ENCODE results near the gene SRGAP3.

SRGAP3 gene

DNA sequence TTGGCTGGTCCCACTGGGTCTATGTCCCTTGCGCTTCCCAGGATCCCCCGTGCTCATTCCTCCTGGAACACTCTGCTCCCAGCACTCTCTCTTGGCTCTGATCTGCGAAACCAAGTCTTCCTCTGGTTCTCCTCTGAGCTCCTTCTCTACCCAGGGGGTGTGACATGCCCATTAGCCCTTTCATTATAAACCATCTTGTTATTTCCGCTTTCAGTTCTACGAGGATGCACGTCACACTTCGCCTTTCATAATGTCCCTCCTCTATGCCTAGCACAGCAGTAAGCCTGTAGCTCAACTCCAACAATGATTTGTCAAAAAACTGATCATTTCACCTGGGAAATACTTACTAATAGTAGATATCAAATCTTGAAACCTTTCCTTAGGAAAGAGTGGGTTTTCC, 234.2 kb downstream of the SRGAP3 start:
- no peak for DNase-seq (ENCODE audit: low spot score)

DNA sequence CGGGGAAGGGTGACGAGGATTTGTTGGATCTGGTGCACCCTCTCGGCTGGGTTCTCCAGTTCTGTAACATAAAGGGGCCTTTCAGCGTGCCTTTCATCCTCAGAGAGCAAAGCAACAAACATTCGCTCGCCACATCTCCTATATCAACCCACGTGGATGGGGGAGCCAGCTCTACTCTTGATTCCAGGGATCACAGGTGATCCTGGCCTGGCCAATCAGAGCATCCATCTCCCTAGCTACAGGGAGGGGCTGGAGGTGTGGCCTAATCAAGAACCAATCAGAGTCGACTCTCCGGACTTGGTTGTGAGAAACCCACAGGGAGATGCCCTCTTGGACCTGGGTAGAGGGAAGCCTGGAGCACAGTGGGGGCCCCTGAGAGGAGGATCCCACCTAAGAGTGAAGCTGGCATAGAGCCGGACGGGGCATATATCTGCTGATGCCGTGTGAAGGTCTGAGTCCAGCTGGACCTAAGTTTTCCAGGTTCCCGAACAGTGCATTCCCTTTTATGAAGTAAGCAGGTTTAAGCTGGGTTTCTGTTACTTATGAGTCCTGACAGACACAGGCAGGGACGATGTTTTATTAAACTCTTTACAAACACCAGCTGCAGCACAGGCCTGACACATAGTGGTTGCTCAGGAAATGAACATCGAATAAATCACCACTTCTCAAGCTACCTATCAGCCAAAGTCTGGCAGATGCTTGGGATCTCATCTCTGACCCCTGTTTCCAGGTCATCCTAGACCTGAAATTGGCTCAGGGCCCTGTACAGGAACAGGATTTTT, 235.5 kb downstream of the SRGAP3 start:
- no peak for DNase-seq (ENCODE audit: low spot score)

DNA sequence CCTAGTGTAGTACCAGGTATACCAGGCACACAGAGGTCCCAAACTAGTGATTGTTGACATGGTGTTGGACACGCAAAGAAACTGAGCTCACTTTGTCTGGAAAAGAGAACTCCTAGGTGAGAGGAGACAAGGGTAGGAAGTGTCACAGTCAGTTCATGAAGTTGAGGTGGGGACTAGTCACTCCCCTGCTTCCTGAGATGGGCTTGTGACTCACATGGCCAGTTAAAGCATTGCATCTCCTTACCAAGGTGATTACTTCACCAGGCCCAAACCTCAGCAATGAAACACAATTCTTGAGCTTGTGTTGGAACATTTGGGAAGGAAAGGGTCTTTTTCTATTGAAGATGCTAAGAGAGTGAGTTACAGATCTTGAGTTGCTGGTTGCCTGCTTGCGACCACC, 236.9 kb downstream of the SRGAP3 start:
- no peak for DNase-seq (ENCODE audit: low spot score)

GRCh38 chr3:9009976-9010545, 239.4 kb downstream of the SRGAP3 start:
- DNase-seq (ENCODE audit: low spot score) = no peak

DNA sequence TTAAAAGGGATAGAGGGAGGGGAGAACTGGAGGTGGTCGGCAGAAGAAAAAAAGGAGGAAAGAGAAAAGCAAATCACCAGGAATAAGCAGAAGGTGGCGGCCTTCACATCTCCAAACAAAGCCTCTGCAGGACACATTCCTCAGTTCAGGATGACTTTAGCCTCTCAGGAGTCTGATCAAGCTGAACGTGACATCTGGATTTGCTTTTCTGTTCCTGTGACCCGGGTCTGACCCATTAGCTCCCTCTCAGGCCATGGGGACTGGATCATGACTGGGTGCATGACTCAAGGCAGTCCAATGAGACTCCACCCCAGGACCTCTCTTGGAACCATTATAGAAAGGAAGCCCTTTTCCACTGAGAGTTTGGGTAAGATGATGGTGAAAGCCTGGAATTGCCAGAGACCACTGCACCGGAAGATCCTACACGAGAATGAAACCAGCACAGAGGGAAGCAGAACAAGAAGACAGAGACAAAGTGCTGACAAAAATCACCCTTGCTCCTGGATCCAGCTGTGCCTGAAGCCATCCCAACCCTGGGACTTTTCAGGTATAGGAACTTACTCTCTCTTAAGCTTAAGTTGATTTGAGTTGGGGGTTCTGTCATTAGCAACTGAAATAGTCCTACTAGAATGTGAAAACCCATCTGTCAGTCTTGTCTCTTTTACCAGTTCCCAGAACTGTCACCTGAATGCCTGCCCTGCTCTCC, 240.7 kb downstream of the SRGAP3 start:
- no peak for DNase-seq (ENCODE audit: low spot score)

DNA sequence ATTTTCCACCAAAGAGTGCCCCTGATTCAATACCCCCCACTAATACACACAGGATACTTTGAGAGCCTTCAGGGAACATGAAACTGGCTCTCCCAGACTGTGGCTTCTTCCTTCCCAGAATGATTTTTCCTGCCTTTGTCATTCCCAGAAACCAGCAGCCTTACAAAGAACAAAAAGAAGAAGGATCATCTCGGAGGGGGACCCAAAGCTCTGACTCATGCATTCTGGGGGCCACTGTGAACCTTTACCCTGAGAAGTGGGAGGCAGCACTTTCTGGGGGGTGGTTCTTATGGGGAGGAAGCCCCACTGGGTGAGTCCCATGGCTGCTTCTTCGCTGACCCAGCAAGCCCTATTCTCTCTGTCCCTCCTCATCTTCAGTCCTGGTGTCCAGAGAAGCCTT, 241.5 kb downstream of the SRGAP3 start:
- no peak for DNase-seq (ENCODE audit: low spot score)

- no peak for DNase-seq (ENCODE audit: low spot score)
Observed at GRCh38 chr3:9007213-9007612, 242.2 kb downstream of the SRGAP3 start.

GRCh38 chr3:9000041-9000440, 249.4 kb downstream of the SRGAP3 start:
- no peak for DNase-seq (ENCODE audit: low spot score)

GRCh38 chr3:8997151-8997550, 252.3 kb downstream of the SRGAP3 start:
- no peak for DNase-seq (ENCODE audit: low spot score)

DNA sequence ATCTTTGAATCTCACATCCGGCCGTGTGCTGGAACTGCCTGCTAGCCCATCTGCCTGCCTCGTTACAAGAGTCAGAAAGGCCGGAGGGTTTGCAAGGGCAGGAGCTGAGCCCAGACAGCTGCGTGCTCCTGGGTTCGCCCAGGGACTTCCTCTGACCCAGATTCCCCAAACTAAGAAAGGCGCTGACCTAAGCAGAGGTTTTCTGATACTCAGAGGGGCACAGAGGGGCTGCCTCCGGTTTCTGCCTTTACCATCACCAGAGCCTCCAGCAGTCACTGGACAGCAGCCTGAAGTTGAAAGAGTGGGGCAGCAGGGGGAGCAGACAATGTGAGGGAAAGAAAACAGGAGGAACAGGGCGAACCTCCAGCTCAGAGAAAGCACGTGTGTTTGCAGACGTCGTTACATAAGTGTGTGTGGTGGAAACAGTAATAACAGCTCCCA, 252.7 kb downstream of the SRGAP3 start:
- no peak for DNase-seq (ENCODE audit: low spot score)

- no peak for DNase-seq (ENCODE audit: low spot score)
Observed at GRCh38 chr3:8996216-8996615, 253.2 kb downstream of the SRGAP3 start.

- DNase-seq (ENCODE audit: low spot score) = no peak
Observed at GRCh38 chr3:8994226-8994625, 255.2 kb downstream of the SRGAP3 start.

DNA sequence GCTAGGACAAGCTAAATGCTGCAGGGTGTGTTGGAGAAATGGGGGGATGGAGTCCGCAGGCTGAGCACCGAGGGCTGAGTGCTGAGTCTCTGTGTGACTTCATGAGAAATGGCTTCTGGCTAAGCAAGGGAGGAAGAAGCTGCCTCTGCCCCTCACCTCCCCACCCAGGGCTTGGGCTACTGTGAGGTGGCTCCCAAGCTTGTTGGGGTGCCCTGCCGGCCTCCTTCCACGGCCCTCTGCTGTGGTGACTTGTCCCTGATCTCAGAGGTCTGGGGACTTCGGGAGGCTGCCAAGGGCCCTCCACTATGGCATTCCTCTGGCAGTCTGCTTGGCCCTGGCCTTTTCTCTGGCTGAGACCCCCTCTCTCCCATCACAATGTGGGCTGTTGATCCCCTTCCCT, 256.1 kb downstream of the SRGAP3 start:
- no peak for DNase-seq (ENCODE audit: low spot score)

DNA sequence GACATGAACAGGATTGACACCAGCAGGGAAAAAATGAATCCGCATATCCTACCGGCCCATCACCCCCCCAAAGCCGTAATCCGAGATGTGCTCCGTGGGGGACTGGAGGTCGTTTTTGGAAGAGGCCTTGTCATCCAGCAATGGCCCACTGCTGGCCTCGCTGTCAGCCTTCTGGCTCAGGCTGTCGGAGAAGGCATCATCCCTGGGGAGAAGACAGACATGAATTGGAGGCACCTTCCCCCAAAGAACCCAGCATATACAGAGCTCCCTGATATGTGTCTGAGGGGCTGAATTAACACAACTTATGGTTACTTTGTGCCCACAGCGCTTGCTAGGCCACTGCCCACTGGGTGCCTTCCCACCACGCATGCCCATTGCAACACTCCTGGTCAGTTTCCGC, 256.6 kb downstream of the SRGAP3 start:
- no peak for DNase-seq (ENCODE audit: low spot score)

DNA sequence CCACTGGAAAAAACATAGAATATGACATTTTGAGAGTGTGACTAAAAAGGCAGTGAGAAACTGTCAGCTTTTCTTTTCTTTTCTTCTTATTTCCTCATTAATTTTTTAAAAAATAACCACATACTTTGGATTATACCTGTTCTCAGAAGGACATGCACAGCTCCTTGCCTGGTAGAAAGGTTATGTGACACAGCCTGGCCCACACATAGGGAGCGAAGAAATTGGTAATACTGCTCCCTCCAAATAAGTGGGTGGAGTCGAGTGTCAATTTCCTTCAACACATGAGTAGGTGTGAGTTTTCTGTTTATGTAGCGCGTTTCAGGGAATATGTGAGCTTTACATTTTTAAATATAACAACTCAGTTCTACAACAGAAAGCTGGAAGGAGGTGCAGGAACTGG, 257.2 kb downstream of the SRGAP3 start:
- no peak for DNase-seq (ENCODE audit: low spot score)

DNA sequence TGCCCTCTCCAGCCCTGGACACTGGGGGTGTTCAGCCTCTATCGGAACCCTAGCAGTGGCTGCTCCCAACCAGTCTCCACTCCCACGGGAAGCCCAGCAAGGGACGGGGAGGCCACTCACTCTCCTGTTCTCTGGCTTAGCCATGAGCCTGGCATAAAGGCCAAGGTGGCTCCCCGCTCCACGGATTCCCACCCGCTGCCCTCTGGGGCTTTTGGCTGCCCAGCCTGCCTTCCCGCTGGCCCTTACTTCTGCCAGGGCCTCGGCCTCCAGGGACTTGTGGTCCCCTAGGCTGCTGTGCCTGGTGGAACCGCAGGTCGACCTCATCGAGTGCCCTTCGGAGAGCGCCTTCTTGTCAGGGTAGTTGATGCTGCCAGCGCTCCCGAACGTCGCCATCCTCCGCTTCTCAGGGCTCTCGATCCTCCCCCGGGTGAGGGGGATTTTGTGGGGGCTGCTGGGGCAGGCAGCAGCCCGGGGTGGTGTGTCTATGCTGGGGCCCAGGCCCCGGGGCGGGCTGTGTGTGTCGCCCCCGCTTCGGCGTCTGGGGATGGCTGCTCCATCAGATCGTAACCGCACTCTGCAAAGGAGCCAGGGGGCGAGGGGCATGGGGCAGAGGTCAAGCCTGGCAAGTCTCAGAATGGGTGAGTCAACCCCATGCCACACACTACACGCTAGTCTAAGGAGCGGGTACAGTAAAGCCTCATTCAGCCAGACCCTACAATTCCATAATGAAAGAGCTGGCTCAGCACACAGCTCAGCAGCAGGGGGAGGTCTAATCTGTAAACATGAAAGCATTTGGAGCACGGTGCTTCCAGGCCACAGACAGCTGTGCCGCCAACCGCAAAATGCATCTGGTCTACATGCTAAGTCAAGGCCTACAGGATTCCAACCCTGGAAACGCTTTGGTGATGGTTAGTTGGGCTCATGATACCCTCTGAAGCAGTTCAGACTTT, 258.9 kb downstream of the SRGAP3 start:
- DNase-seq (ENCODE audit: low spot score) = no peak

DNA sequence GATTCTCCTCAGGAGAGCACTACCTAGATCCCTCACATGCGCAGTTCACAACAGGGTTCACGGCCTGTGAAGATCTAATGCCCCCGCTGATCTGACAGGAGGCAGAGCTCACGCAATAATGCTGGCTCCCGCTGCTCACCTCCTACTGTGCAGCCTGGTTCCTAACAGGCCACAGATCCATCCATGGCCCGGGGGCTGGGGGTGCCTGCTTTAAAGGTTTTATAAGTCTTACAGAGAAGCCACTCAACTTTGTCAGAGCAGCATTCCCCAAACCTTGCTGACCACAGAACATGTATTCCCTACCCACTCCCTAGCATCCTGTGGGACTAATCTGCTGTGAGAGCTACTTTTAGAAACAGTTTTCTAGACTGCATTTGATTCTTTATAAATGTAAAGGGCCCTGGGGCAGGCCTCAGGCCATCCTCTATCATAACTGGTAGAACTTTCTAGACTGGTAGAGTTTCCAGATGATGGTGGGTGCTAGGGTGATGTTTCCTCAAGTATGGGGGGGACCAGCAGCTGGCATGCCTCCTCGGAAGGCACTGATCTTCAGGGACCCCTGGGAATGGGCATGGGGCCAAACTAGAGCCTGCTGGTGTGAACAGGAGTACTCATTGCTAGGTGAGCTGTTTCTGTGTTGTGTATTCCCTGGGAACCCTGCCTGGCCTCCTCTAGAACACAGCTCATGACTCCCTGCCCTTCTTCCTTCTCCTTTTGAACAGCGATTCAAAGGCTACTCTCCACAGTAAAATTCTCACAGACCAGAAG, 260.5 kb downstream of the SRGAP3 start:
- DNase-seq (ENCODE audit: low spot score) = no peak

DNA sequence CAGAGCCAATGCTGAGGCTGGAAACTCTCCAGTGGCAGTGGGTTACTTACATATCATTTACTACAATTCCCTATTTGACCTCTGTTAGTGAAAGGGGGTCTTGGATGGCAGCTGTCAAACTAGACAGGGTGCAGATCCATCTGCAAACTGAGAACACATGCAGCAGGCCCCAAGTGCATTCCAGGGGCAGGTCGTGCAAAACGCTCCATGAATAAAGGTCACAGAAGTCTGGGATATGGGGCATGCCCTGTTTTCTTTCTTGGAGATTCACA, 261.1 kb downstream of the SRGAP3 start:
- DNase-seq (ENCODE audit: low spot score) = no peak

GRCh38 chr3:8987645-8988383, 261.6 kb downstream of the SRGAP3 start:
- DNase-seq (ENCODE audit: low spot score) = peak; percentile 66

DNA sequence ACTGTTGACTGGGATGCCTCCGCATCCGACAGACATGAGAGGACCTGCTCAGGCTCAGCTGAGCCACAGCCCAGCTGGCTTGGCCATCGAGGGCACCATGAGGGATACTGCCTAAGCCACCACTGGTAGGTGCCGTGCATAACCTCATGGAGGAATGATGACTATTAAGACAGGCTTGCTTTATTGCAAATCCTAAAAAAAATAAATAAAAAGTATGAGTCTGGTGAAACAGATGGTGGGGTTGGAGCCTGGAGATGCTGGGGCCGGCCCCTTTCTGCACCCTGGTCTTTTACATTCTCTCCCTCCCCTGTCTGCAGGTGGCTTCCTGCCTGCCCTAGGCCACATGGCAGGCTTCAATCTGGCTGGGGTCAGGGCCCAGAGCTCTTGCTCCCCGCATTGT, 262.2 kb downstream of the SRGAP3 start:
- no peak for DNase-seq (ENCODE audit: low spot score)

DNA sequence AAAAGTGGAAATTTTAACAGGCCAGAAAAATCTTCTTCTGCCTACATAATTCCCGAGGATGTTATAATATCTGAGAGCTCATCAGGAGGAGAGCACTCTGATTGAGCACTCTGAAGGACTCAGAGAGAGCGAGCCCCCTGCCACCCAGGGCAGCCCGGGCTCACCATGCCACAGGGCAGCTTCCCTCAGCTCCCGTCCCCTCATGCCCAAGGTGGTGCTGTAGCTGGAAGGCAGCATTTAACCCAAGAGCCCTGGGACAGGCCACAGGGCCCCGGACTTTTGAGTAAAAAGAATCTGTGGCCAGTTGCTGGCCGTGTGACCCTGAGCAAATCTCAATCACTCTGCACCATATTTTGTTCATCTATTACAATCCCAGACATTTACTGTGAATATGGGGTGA, 262.7 kb downstream of the SRGAP3 start:
- DNase-seq (ENCODE audit: low spot score) = no peak

Data from COLO829 (cell line).